Fibroblast of pulmonary artery (primary cell): ENCODE results near the gene LIPH.

Experiments
- DNase-seq: peaks from one replicate; pipeline ENCODE4 v3.0.0-alpha.2; 2010; ENCODE audit warnings: low read depth
- H3K4me3 ChIP-seq: replicated peaks from 2 replicates; pipeline ENCODE4 v1.5.1; 2011; ENCODE audit warnings: low read depth, mild to moderate bottlenecking, control low read depth, low read length, moderate library complexity
- CTCF ChIP-seq: IDR thresholded peaks from 2 replicates; pipeline ENCODE4 v1.5.1; 2011; ENCODE audit warnings: mild to moderate bottlenecking, control low read depth, low read length, inconsistent platforms; ENCODE audit errors: missing control alignments

LIPH gene

GRCh38 chr3:185552358-185552877, at the start of gene LIPH:
Gene LIPH (minus strand): TSS chr3:185552588. CDS start chr3:185552471, 117 bp downstream.
- DNase-seq: peak; percentile 27
- H3K4me3 ChIP-seq: peak within 1 kb of the TSS; percentile 14

GRCh38 chr3:185595526-185595925, 43.1 kb upstream of the LIPH start:
- no peak overlapping the region for H3K4me3 ChIP-seq
- no peak for DNase-seq
- no peak for TF ChIP-seq CTCF

More at GRCh38 chr3:185552358-185552877, at the start of gene LIPH:
- no peak for TF ChIP-seq CTCF

GRCh38 chr3:185594073-185594472, 41.7 kb upstream of the LIPH start:
- H3K4me3 ChIP-seq: no peak overlapping the region
- no peak for TF ChIP-seq CTCF
- no peak for DNase-seq

GRCh38 chr3:185586686-185587039, 34.3 kb upstream of the LIPH start:
- no peak for DNase-seq
- TF ChIP-seq CTCF: no peak
- H3K4me3 ChIP-seq: peak overlapping the region; percentile 87

- H3K4me3 ChIP-seq: peak within 1 kb of the TSS; percentile 87
- no peak for TF ChIP-seq CTCF
- DNase-seq: peak; percentile 99
Measured at GRCh38 chr3:185585859-185586685, 33.7 kb upstream of the LIPH start, which contains the start of gene SENP2. Gene SENP2 (plus strand): TSS chr3:185586295. CDS start chr3:185586414, 119 bp downstream.

- H3K4me3 ChIP-seq: peak overlapping the region; percentile 87
- peak; percentile 5 for DNase-seq
- no peak for TF ChIP-seq CTCF
Measured at GRCh38 chr3:185585518-185585858, 33.1 kb upstream of the LIPH start.
